ENCODE results near the gene RYR1.
A peak's percentile ranks its signal among the peaks of the same experiment; 100 is the strongest.
"Not testable (repeated sequence)": the region's sequence is repeated elsewhere in the genome, so short reads cannot be mapped to it uniquely, and the experiment has no call there.

Gene RYR1

DNA sequence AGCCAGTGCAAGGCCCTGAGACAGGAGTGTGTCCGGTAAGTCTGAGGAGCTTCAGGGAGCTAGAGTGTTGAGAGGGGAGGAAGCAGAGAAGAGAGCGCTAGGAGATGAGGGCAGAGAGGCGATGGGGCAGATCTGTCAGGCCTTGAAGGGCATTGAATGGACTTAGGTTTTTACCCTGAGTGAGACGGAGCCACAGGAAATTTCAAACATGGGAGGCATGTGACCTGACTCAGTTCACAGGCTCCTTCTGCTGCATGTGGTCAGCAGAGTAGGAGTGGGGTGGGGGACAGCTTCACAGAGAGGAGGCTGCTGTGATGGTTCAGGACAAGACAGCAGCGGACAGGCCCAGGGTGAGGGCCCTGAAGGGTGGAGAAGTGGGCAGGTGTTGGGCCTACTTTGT, 33.1 kb upstream of the RYR1 start:
- no peak for DNase-seq

DNA sequence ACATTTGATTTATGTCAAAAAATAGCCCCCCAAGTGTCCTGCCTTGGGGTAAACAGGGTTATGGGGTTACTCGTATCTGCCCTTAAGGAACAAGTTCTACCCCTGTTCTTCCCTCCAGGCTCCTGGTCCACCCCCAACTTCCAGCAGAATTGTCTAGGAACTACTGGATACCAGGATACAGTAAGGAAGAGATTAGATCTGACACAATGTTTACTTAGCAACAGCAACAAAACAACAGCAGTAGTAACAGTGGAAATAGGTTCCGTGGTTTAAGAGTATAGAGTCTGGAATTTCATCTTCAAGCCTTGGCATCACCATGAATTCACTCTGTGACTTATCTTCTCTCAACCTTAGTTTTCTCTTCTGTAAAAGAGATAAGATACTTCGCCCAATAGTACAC, 32.3 kb upstream of the RYR1 start:
- DNase-seq = no peak

GRCh38 chr19:38402623-38402966, 30.9 kb upstream of the RYR1 start:
- DNase-seq = no peak

GRCh38 chr19:38402967-38403674, 30.4 kb upstream of the RYR1 start, which contains the start of gene FAM98C:
FAM98C (plus strand) TSS chr19:38403093; CDS start chr19:38403154, 61 bp downstream.
- peak; percentile 97 for DNase-seq

- DNase-seq = no peak
These were observed 28.6 kb upstream of the RYR1 start for GRCh38 chr19:38404858-38405257.

DNA sequence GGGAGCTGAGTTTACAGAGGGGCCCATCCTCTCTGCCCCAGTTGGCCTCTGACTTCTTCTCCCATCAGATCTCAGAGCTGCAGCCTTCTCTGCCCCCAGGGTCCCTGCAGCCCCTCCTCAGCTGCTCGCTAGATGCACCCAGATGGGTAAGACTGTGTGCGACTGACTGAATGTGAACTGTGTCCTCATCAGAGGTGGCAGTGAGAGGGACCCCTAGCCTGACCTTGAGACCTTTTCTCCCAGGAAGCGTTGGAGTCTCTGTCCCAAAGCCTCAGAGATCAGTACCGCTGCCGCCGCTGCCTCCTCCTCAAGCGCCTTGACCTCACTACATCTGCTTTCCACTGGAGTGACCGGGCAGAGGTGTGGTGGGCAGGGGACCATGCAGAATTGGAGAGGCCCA, 28.2 kb upstream of the RYR1 start:
- no peak for DNase-seq

DNA sequence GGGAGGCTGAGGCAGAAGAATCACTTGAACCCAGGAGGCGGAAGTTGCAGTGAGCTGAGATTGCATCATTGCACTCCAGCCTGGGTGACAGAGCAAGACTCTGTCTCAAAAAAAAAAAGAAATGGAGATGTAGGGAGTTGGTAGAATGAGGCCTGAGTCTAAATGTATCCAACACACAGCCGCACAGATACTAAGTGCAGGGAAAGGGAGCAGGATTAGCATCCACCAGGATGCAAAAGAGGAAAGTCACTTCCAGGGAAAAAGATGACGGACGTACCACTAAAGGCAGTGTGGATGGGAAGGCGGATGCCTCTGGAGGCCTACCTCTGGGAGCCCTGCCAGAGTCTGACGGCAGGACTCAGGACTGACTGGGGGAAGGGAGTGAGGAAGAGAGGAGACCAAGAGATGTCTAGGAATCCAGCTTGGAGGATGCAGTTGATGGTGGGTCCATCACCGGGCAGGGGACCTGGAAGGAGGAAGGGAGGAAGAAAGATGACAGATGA, 23.8 kb upstream of the RYR1 start:
- no peak for DNase-seq

GRCh38 chr19:38410407-38410806, 23.1 kb upstream of the RYR1 start:
- DNase-seq = not testable (repeated sequence)

- no peak for DNase-seq
These were observed 22.3 kb upstream of the RYR1 start for GRCh38 chr19:38411041-38411712.

- not testable (repeated sequence) for DNase-seq
These were observed 21.6 kb upstream of the RYR1 start for GRCh38 chr19:38411898-38412297.

- no peak for DNase-seq
These were observed 21.0 kb upstream of the RYR1 start for GRCh38 chr19:38412491-38412890.

DNA sequence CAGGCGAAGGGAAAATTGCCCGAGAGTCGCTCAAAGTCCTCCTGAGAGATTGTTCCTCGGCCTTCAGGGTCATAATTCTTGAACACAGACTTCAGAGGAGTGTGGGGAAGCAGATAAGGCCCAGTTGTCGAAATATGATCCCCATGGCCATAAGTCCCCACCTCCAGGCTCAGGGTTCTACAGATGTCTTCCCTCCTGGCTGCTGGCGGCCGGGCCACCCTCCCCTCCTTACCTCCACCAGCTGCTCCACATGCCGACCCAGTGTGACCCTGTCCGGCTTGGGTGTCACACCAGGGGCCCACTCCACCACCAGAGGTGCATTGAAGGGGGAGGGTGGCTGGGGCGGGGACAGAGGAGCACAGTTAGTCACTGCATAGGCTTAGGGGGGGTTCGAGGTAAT, 20.5 kb upstream of the RYR1 start:
- no peak for DNase-seq

DNA sequence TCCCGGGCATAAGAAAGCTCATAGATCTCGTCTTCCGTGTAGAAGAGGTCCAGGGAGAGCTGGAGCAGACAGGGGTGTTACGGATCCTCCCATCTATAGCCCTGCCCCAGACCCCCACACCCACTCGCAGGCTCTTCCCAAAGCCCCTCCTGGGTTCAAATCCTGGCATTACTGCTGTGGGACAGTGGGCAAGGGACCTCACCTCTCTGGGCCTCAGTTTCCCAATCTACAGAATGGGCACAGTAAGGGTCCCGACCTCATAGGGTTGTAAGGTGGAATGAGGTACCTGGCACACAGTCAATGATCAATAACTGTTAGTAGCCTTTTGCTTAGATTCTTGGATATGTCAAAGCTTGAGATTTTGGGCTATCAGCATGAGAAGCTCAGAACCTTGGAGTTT, 20.1 kb upstream of the RYR1 start:
- no peak for DNase-seq

GRCh38 chr19:38417146-38417543, 16.3 kb upstream of the RYR1 start:
- no peak for DNase-seq

DNA sequence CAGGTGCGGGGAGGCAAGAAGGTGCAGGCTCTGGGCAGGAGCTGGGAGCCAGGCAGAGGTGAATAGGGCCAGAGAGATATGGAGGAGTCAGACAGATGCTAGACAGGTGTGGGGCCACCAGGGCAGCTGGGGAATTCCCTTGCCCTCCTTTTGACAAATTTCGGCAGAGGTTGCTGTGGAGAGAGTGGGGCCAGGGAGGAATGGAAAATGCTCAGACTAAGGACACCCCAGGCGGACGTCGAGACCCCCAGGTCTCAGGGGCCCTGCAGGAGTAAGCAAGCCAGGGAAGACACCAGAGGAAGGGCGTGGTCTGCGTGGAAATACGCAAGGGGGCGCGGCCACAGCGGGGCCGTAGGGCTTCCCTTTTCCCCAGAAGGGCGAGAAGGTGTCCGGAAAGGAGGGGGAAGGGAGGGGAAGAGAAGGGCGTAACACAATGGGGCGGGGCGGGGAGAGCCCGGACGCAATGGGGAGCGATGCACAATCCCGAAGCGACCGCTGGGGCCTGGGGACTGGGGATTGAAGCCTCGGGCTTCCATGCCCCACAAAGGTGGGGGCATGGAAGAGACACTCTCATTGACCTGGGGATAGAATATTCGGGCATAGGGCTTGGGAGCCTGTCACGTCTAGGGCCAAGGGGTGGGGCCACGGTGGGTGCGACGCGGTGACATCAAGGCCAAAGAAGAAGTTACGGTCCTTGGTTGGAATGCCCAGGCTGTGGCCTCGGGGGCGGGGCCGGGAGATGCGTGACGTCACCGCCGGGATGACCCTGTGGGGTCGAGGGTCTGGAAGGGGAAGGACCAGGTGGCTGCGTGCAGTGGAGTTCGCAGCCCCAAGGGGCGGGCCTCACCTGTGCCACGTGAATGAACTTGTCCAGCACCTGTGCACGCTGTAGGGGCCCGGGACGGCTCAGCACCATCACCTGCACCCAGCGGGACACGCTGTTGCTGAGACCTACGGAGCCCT, 15.7 kb upstream of the RYR1 start:
- no peak for DNase-seq

GRCh38 chr19:38420935-38421334, 12.6 kb upstream of the RYR1 start:
- DNase-seq = no peak

DNA sequence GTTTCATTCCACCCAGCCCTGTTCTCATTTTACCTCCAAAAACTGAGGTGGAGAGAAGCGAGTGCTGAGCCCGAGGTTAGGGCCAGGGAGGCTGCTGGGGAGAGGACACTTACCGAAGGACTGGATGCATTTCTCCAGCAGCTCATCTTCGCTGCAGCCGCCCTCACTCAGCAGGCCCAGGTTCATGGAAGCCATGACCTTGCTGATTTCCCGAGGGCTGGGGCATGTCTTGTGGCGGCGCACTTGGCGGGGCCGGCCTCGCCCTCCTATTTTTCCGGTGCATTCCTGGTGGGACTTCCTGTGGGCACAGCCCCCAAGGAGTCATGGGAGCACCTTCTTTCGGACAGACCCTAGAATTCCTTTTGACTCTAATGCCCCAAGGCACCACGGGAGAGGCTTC, 11.6 kb upstream of the RYR1 start:
- DNase-seq = no peak

- no peak for DNase-seq
These were observed 11.1 kb upstream of the RYR1 start for GRCh38 chr19:38422438-38422837.

DNA sequence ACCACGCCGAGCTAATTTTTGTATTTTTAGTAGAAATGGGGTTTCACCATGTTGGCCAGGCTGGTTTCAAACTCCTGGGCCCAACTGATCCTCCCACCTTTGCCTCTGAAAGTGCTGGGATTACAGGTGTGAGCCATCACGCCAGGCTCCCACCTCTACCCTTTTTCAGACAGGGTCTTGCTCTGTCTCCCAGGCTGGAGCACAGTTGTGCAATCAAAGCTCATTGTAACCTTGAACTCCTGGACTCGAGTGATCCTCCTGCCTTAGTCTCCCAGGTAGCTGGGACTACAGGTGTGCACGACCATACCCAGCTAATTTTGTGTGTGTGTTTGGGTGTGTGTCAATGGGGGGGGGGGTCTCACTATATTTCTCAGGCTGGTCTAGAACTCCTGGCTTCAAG, 9.2 kb upstream of the RYR1 start:
- no peak for DNase-seq

GRCh38 chr19:38425222-38425809, 8.2 kb upstream of the RYR1 start:
- no peak for DNase-seq

GRCh38 chr19:38425810-38426466, 7.6 kb upstream of the RYR1 start, which contains the start of gene RASGRP4:
RASGRP4 (minus strand) TSS chr19:38426219; CDS start chr19:38426091, 128 bp downstream.
- peak; percentile 62 for DNase-seq

GRCh38 chr19:38427035-38427677, 6.3 kb upstream of the RYR1 start:
- not testable (repeated sequence) for DNase-seq

Measured in KG1 (cell line).